HL-60 (cell line): Measurements from ENCODE around the gene ZNF582.

ENCODE experiments used
- POLR2AphosphoS5 ChIP-seq: IDR thresholded peaks from 2 replicates; pipeline ENCODE4 v1.6.1; 2012; ENCODE audit warnings: low read depth
- SPI1 ChIP-seq: IDR thresholded peaks from 2 replicates; pipeline ENCODE4 v1.6.1; 2012; ENCODE audit warnings: low read depth, mild to moderate bottlenecking, borderline replicate concordance

DNA sequence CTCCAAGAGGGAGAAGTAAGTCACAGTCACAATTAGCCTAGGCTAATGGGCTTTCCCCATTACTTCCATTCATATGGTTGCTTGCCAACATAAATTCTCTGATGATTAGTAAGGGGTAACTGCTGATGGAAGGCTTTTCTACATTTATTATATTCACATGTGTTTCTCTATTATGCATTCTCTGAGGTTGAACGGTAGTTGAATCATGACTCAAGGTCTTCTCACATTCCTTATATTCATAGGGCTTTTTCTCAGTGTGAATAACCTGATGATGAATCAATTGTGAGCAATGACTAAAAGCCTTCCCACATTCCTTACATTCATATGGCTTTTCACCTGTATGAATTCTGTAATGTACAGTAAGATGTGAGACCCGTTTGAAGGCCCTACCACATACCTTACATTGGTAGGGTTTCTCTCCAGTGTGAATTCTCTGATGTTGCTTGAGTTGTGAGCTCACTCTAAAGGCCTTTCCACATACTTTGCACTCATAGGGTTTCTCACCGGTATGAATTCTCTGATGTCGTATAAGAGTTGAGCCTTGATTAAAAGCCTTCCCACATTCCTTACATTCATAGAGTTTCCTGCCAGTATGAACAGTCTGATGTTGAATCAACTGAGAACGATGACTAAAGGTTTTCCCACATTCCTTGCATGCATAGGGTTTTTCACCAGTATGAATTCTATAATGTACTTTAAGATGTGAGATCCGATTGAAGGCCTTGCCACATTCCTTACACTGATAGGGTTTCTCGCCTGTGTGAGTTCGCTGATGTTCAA is 9.3 kb downstream of the ZNF582 start:
- TF ChIP-seq SPI1 (no peak), POLR2AphosphoS5 (no peak)
